B cell (primary cell): ENCODE data around the gene EEF1AKMT2.

ENCODE experiments used
- EZH2 ChIP-seq: IDR thresholded peaks from 2 replicates; pipeline ENCODE4 v1.6.1; 2012; ENCODE audit warnings: borderline replicate concordance, low read depth, mild to moderate bottlenecking, moderate library complexity, low read length; ENCODE audit not compliant: insufficient read depth, poor library complexity, severe bottlenecking
- TF ChIP-seq, protein P1 (sequence below): fragments of 200-600 bp; IDR thresholded peaks from one replicate; pipeline ENCODE4 v1.8.0; 2022; ENCODE audit warnings: antibody characterized with exemption, mild to moderate bottlenecking

DNA sequence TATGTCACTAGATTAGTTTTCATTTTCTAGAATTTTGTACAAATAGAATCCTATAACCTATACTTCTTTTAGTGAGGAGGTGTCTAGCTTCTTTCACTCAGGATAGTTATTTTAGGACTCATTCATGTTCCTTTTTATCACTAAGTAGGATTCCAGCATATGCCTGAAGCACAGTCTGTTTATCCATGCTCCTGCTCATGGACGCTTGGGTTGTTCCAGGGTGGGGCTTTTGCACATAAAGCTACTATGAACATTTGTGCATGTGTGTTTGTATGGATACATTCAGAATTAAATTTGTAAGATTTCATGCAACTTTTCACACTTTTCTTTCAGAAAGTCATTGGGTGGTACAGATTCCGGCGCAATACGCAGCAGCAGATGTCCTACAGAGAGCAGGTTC, 34.6 kb upstream of the EEF1AKMT2 start:
- TF ChIP-seq, protein P1, sequence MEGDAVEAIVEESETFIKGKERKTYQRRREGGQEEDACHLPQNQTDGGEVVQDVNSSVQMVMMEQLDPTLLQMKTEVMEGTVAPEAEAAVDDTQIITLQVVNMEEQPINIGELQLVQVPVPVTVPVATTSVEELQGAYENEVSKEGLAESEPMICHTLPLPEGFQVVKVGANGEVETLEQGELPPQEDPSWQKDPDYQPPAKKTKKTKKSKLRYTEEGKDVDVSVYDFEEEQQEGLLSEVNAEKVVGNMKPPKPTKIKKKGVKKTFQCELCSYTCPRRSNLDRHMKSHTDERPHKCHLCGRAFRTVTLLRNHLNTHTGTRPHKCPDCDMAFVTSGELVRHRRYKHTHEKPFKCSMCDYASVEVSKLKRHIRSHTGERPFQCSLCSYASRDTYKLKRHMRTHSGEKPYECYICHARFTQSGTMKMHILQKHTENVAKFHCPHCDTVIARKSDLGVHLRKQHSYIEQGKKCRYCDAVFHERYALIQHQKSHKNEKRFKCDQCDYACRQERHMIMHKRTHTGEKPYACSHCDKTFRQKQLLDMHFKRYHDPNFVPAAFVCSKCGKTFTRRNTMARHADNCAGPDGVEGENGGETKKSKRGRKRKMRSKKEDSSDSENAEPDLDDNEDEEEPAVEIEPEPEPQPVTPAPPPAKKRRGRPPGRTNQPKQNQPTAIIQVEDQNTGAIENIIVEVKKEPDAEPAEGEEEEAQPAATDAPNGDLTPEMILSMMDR, result no peak
- TF ChIP-seq EZH2, result no peak
